OCI-LY3 (cell line): ENCODE results near the gene DCLK1.

Source experiments
- CTCF ChIP-seq: fragments of 200-600, 300-600 bp; sonication (generic); IDR thresholded peaks from 2 replicates; pipeline ENCODE4 v1.5.1; 2014; ENCODE audit warnings: antibody characterized with exemption, low read length, low read depth
- EZH2phosphoT487 ChIP-seq: fragments of 200-600 bp; shearing (Covaris generic); IDR thresholded peaks from 2 replicates; pipeline ENCODE4 v1.6.1; 2018; ENCODE audit warnings: antibody characterized with exemption, mixed run types, low read depth

DNA sequence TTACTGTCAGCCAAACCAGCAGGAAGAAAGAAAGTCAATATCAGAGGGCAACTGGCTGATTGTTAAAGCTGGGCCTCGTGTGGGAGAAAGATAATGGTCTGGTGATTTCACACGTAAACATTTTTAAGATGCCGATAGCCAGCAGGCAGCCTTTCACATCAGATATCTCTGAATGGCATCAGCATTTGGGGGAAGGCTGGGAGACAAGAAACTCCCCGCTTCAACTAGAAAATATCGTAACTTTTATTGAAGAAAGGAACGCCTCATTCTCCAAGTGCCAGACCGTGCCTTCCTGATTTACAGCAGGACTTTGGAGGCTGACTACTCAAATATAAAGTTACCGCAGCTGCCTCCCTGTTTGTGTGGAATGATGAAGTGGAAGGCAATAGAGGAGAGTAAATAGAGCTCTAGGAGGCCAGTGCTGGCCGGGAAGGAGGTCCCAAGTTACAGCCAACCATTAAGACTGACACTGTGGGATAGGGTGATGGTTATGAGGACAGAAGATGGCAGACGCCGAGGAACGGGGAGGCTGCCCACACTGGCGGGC is 370.4 kb downstream of the DCLK1 start:
- TF ChIP-seq CTCF (no peak), EZH2phosphoT487 (no peak)
